Measurements from ENCODE around the gene PGC.

DNA sequence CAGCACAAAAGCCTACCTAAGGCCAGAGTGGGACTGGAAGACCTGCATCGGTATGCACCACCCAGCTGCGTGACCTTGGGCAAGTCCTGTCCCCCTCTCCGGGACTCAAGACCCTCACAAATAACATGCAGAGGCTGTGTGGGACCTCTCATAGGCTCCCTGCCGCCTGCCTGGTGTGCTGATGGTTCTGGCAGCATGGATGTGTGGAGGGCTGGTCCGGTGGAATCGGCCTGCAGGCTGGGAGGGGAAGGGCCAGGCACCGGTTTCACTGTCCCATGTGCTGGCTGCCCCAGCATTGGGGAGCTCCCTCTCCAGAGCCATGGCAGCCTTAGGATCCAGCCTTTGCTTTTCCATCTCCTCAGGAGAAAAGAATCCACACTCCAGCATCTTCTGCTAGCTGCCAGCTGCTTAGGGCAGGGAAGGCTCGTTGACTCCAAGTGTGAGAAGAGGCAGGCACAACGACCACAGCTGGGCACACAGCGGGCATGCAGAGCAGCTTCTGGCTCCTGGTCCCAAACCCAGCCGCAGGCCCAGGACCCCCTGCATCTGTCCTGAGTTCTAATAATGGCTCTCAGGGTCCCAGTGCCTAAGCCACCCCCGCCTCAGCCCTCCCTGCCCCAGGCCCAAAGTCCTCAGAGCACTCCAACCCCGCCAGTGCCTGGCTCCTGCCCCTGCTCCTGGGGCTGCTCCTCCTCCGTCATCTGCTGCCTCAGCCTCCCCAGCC, 44.3 kb downstream of the PGC start:
- TF ChIP-seq POLR2AphosphoS5 (IDR thresholded peaks at IDR 0.05; ENCODE audit: borderline replicate concordance, low read depth, low read length) (no peak), EZH2 (IDR thresholded peaks at IDR 0.05) (no peak)
